Cerebellar cortex (tissue), 1 donor: Measurements from ENCODE around the gene ATP5F1D.

Source experiments
- DNase-seq: peaks from one replicate; pipeline ENCODE4 v3.0.0-alpha.2; 2015; ENCODE audit warnings: low spot score

Gene ATP5F1D

GRCh38 chr19:1270854-1271527 is 29.4 kb downstream of the ATP5F1D start:
- no peak for DNase-seq

DNA sequence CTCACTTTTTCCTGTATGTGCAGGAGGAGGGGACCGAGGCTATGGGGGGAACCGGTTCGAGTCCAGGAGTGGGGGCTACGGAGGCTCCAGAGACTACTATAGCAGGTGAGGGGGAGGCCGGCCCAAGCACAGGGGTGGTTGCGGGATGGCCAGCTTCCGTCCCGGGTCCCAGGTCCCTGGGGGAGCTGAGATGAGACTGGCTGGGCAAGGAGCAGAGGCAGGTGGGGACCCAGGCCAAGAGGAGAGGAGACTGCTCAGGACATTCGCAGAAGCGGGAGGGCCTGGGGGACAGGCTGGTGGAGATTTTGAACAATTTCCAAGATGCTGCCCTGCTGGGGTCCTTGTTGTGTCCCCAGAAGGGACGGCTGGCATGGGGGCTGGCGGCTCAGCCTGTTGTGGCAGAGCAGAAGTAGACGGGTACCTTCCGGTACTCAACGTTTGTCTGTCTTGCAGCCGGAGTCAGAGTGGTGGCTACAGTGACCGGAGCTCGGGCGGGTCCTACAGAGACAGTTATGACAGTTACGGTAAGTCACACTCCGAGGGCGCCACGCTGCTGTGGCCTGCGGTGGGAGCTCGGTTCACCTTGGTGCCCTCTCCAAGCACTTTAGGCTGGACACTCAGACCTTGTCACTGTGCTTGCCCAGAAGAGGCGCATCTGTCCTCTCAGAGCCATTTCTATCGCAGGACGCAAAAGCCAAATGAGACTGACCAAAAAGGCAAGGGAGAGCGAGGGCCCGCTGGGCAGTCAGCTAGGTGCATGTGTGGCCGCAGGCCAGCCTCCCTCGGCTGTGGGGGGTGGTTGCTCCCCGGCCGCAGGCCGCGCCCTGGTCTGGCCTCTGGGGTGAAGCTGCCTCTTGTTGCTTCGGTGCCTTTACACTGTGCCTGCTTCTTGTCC is 30.2 kb downstream of the ATP5F1D start:
- no peak for DNase-seq

DNA sequence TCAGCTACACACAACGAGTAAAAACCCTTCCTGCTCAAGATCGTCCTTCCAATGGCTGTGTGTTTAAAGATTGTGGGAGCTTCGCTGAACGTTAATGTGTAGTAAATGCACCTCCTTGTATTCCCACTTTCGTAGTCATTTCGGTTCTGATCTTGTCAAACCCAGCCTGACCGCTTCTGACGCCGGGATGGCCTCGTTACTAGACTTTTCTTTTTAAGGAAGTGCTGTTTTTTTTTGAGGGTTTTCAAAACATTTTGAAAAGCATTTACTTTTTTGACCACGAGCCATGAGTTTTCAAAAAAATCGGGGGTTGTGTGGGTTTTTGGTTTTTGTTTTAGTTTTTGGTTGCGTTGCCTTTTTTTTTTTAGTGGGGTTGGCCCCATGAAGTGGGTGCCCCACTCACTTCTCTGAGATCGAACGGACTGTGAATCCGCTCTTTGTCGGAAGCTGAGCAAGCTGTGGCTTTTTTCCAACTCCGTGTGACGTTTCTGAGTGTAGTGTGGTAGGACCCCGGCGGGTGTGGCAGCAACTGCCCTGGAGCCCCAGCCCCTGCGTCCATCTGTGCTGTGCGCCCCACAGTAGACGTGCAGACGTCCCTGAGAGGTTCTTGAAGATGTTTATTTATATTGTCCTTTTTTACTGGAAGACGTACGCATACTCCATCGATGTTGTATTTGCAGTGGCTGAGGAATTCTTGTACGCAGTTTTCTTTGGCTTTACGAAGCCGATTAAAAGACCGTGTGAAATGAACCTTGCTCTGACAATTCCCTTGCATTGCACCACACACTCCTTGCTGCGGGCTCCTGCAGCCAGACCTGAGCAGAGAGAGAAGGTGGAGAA is 31.1 kb downstream of the ATP5F1D start:
- peak; percentile 48 for DNase-seq

- peak; percentile 68 for DNase-seq
Measured at GRCh38 chr19:1273263-1274041, 31.9 kb downstream of the ATP5F1D start.

GRCh38 chr19:1274081-1274851 is 32.7 kb downstream of the ATP5F1D start:
- DNase-seq = no peak

DNA sequence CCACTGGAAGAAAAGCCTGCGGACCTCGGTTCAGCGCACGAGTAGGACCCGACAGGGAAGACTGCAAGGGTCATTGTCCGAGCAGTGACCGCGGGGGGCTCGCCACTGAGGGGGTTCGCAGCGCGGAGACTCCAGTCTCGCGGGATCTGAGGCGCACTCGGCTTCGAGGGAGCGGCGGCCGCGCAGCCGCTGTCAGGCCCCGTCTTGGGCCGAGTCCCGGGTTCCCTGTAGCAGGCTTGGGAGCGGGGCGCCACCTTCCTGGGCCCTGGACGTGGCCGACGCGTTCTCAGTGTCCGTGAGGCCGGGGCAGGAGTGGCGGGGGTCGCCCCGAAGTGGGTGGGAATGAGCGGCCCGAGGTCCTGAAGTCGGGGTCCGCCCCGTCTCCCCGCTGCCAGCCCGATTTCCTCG is 33.3 kb downstream of the ATP5F1D start:
- DNase-seq = peak; percentile 50

- peak; percentile 95 for DNase-seq
Measured at GRCh38 chr19:1275260-1275975, 33.9 kb downstream of the ATP5F1D start, which contains the start of gene FAM174C. Gene FAM174C, plus strand, starts transcription at chr19:1275530. Its CDS starts 20 bp downstream, at chr19:1275550.

DNA sequence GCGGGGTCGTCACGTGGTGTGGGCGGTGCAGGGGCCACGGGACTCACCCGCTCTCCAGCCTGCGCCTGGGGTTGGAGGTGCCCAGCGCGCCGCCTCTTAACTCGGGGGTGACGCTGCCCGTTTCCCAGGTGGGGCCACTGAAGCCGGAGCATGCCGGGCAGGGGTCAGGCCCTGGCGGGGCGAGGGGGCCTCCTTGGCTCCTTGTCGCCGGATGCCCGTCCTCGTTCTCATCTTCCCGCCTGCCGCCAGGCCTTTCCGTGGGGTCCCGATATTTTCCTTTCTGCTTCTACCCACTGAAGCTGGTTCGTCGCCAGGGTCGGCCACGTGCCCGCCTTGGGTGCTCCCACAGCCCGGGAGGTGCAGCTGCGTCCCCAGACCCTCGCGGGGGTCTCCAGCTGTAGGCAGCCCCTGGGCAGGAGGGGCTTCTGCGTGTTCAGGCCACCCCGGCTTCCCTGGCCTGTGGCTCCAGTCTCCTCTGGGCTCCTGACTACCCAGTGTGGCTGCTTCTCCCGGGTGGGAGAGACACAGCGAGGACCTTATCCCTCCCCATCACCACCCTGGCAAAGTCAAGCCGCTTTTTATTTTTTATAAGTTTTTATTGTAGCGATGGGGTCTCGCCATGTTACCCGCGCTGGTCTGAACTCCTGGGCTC is 34.6 kb downstream of the ATP5F1D start:
- no peak for DNase-seq

- DNase-seq = no peak
Measured at GRCh38 chr19:1276628-1277022, 35.1 kb downstream of the ATP5F1D start.

- no peak for DNase-seq
Measured at GRCh38 chr19:1277061-1277460, 35.5 kb downstream of the ATP5F1D start.

DNA sequence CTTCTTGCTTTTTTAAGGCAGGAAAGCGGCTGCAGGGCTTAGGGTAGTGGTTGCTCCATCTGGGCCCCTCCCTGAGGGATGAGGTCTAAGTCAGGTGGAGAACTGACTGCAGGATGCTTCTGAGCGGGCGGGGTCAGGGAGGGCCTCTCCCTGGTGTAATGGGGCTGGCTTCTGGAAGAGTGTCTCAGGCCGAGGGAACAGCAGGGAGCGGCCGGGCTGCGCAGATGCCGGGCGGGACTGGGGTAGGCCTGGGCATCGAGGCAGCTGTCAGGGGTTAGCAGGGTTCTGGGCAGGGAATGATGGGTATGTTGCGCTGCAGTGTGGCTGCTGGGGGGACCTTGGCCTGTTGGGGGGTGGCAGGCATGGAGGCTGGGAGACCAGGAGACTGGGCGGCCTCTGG is 36.5 kb downstream of the ATP5F1D start:
- no peak for DNase-seq

- no peak for DNase-seq
Measured at GRCh38 chr19:1278713-1279660, 37.4 kb downstream of the ATP5F1D start.

DNA sequence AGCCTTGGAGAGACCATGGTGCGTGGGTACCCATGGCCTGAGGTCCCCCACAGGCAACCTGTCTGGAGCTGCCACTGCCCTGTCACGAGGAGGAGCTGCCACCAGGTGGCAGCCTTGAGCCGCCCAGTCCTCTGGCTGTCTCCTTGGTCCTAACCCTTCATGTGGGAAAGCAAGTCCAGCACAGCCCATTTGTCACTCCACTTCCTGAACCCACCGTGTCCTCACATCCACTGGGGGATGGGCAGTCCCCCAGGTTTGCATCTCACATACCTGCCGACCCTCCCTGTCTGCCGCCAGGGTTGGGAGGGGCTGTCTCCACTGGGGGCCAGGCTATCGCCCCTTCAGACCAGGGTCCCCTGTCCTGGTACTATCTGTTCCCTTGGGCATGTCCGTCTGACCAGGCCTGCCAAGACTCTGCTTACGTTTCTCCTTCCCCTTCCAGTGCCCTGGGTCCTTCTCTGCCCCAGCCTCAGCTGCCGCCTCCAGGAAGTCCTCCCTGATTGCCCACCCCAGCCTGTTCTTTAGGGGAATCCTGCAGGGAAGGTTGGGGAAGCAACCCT is 38.3 kb downstream of the ATP5F1D start:
- peak; percentile 90 for DNase-seq

DNA sequence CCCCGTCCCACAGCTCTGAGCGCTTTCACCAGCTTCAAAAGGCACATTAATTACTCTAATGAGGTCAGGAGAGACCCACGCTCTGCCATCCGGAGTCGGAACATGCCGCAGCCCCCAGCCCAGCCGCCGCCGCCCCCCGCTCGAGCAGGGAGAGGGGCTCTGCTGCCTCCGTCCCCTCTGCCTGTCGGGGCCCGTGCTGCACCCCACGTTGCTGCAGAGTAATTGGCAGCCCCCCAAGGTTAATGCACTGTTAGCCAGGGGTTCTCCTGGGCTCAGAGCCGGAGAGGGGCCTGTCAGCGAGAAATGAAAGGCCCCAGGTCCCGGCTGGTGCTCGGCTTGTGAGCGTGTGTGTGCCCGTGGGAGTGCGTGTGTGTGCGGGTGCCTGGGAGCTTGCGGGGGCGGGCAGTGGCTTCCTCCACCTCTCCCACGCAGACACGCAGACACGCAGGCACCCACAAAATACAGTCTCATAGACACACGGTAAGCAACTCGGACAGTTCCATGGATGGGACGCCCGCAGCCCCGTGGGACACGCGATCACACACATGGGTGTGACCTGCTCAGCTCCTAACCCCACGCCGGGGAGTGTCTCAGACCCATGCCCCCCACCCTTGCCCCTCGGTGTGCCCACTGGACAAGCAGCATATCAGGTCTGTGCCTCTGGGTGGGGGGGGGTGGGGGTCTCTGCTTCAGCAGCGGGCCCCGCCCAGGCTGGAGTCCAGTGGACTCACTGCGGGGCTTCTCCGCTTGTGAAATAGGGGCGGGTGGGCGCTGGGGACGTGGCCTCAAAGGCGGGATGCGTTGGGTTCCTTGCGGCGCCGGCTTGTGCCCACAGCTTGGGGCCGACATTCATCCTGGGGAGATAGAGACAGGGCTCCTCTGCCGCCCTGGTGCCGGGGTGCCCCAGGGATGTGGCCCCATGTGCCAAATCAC is 39.4 kb downstream of the ATP5F1D start:
- DNase-seq = no peak

DNA sequence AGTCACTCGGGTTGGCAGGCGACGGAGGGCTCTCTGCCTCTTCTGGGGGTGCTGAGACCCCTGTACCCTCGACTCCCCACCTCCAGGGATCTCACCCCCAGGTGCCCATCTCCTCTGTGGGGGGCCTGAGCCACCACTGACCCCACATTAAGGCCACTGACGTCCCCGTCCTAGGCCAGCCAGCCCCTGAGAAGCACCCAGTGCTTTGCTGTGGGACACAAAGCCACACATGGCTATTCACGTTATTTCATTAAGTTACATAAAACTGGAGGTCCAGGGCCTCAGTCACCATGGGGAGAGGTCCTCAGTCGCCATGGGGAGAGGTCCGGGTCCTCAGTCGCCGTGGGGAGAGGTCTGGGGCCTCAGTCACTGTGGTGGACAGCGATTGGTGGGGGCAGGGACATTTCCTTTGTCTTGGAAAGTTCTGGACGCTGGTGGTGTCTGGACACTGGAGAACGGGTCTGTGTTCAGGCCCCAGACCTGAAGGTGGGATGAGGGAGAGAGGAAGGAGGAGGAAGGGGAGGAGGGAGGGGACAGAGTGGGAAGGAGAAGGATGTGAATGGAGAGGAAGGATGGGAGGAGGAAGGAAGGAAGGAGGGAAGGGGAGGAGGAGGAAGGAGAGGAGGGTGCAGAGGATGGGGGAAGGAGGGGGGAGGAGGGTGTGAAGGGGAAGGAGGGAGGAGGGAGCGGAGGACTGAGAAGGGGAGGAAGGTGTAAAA is 40.2 kb downstream of the ATP5F1D start:
- DNase-seq = no peak

GRCh38 chr19:1282588-1283206 is 41.1 kb downstream of the ATP5F1D start:
- no peak for DNase-seq
